WTC11 (cell line): Measurements from ENCODE around the gene ANXA2. TPM values are rescaled to one million over a fixed set of nuclear protein-coding genes. Genes with fewer than 3 reads are reported as not detected.

Experiments used
- ATAC-seq: fragments of 200-7000 bp; cut with Tn5 transposase; 2 replicates; pipeline ENCODE4 v1.10.0; 2021; ENCODE audit warnings: mild to moderate bottlenecking, moderate library complexity
- CTCF ChIA-PET: fragments of 300-600 bp; sonication (Branson Sonifier 250); formaldehyde crosslinking; loops from one replicate; lab custom pipeline; 2021; ENCODE audit warnings: antibody characterized with exemption; lab: Charles Lee
- POLR2A ChIA-PET: fragments of 350-600 bp; sonication (Branson Sonifier 250); formaldehyde crosslinking; loops from one replicate; lab custom pipeline; 2021; ENCODE audit warnings: antibody characterized with exemption; lab: Charles Lee
- DNase-seq: peaks from one replicate; pipeline ENCODE4 v3.0.0; 2021; ENCODE audit warnings: low spot score
- H3K27ac Mint-ChIP-seq: 2 replicates; pipeline ENCODE4 v1.8.0; 2021; ENCODE audit warnings: mixed read lengths
- H3K27me3 Mint-ChIP-seq: 2 replicates; pipeline ENCODE4 v1.8.0; 2021; ENCODE audit warnings: low read depth, mild to moderate bottlenecking, moderate library complexity, mixed read lengths
- H3K36me3 Mint-ChIP-seq: 2 replicates; pipeline ENCODE4 v1.8.0; 2021; ENCODE audit warnings: mixed read lengths
- H3K4me1 Mint-ChIP-seq: 2 replicates; pipeline ENCODE4 v1.8.0; 2022; ENCODE audit warnings: mixed read lengths
- H3K4me3 Mint-ChIP-seq: 2 replicates; pipeline ENCODE4 v1.8.0; 2021; ENCODE audit warnings: mild to moderate bottlenecking, moderate library complexity, mixed read lengths
- H3K9me3 Mint-ChIP-seq: 2 replicates; pipeline ENCODE4 v1.8.0; 2021; ENCODE audit warnings: mixed read lengths
- ATF1 ChIP-seq: sonication (generic); formaldehyde crosslinking; IDR thresholded peaks from 2 replicates; pipeline ENCODE4 v1.8.1; 2023; ENCODE audit warnings: mild to moderate bottlenecking, moderate library complexity, missing genetic modification reagents
- ATF6 ChIP-seq: sonication (generic); formaldehyde crosslinking; IDR thresholded peaks from 2 replicates; pipeline ENCODE4 v1.8.1; 2023; ENCODE audit warnings: mild to moderate bottlenecking, missing genetic modification reagents
- CBFB ChIP-seq: sonication (generic); formaldehyde crosslinking; IDR thresholded peaks from 2 replicates; pipeline ENCODE4 v1.8.1; 2022; ENCODE audit warnings: mild to moderate bottlenecking, low read depth, missing genetic modification reagents
- CTCF ChIP-seq: fragments of 200-600 bp; IDR thresholded peaks from 2 replicates; pipeline ENCODE4 v1.8.0; 2022; ENCODE audit warnings: antibody characterized with exemption
- E2F1 ChIP-seq: sonication (generic); formaldehyde crosslinking; IDR thresholded peaks from 2 replicates; pipeline ENCODE4 v1.8.0; 2022; ENCODE audit warnings: mild to moderate bottlenecking, missing genetic modification reagents
- E2F5 ChIP-seq: sonication (generic); formaldehyde crosslinking; IDR thresholded peaks from 2 replicates; pipeline ENCODE4 v1.8.1; 2022; ENCODE audit warnings: mild to moderate bottlenecking, moderate library complexity, missing genetic modification reagents
- ESRRA ChIP-seq: sonication (generic); formaldehyde crosslinking; IDR thresholded peaks from 2 replicates; pipeline ENCODE4 v1.8.1; 2022; ENCODE audit warnings: mild to moderate bottlenecking, missing genetic modification reagents, borderline replicate concordance
- IRF1 ChIP-seq: sonication (generic); formaldehyde crosslinking; IDR thresholded peaks from 2 replicates; pipeline ENCODE4 v1.8.0; 2023; ENCODE audit warnings: missing genetic modification reagents
- NFATC4 ChIP-seq: fragments of 250-450 bp; sonication (Bioruptor Pico); IDR thresholded peaks from 2 replicates; pipeline ENCODE4 v1.9.0; 2021; ENCODE audit warnings: mild to moderate bottlenecking
- NFE2L1 ChIP-seq: sonication (generic); formaldehyde crosslinking; IDR thresholded peaks from 2 replicates; pipeline ENCODE4 v1.8.1; 2023; ENCODE audit warnings: missing genetic modification reagents
- NR1H2 ChIP-seq: sonication (generic); formaldehyde crosslinking; IDR thresholded peaks from 2 replicates; pipeline ENCODE4 v1.9.0; 2021; ENCODE audit warnings: mild to moderate bottlenecking, moderate library complexity, missing genetic modification reagents
- SOX15 ChIP-seq: fragments of 250-450 bp; sonication (Bioruptor Pico); IDR thresholded peaks from 2 replicates; pipeline ENCODE4 v1.9.0; 2021; ENCODE audit warnings: mild to moderate bottlenecking
- STAT6 ChIP-seq: sonication (generic); formaldehyde crosslinking; conservative IDR thresholded peaks from 2 replicates; pipeline ENCODE4 v1.8.1; 2023; ENCODE audit warnings: mild to moderate bottlenecking, low read depth, missing genetic modification reagents, moderate library complexity
- TCF7 ChIP-seq: sonication (generic); formaldehyde crosslinking; IDR thresholded peaks from 2 replicates; pipeline ENCODE4 v1.8.0; 2022; ENCODE audit warnings: mild to moderate bottlenecking, low read depth, missing genetic modification reagents, moderate library complexity
- TEAD1 ChIP-seq: sonication (generic); formaldehyde crosslinking; IDR thresholded peaks from 2 replicates; pipeline ENCODE4 v1.8.0; 2022; ENCODE audit warnings: mild to moderate bottlenecking, missing genetic modification reagents
- ZBTB21 ChIP-seq: sonication (generic); formaldehyde crosslinking; IDR thresholded peaks from 2 replicates; pipeline ENCODE4 v1.8.1; 2023; ENCODE audit warnings: mild to moderate bottlenecking, missing genetic modification reagents, borderline replicate concordance
- ZMAT4 ChIP-seq: fragments of 250-450 bp; sonication (Bioruptor Pico); IDR thresholded peaks from 2 replicates; pipeline ENCODE4 v1.9.0; 2021; ENCODE audit warnings: mild to moderate bottlenecking
- ZNF219 ChIP-seq: sonication (generic); formaldehyde crosslinking; IDR thresholded peaks from 2 replicates; pipeline ENCODE4 v1.8.0; 2023; ENCODE audit warnings: missing genetic modification reagents, mild to moderate bottlenecking, borderline replicate concordance
- ZNF232 ChIP-seq: sonication (generic); formaldehyde crosslinking; IDR thresholded peaks from 2 replicates; pipeline ENCODE4 v1.8.0; 2022; ENCODE audit warnings: mild to moderate bottlenecking, missing genetic modification reagents
- ZNF532 ChIP-seq: fragments of 250-450 bp; sonication (Bioruptor Pico); IDR thresholded peaks from 2 replicates; pipeline ENCODE4 v1.9.0; 2021; ENCODE audit warnings: mild to moderate bottlenecking, borderline replicate concordance
- total RNA-seq: library from RNA; stranded (reverse); gene quantifications from 3 replicates; pipeline ENCODE4 v1.2.3, GENCODE V29; 2021

Gene ANXA2
- total RNA-seq, 1 experiment from 2014 or later, result 152 TPM

- peaks cover 3% of the 10 kb centered on the region; the same call in 1 of the 2 replicates for H3K9me3 Mint-ChIP-seq
- no peak overlapping the region for H3K27ac Mint-ChIP-seq
- CTCF ChIA-PET, result interaction anchor here (0.5 to 2.8 kb wide), 2 partner anchors 48 to 158 kb away, joined by 3 to 15 read pairs; no protein-coding TSS in a partner anchor
- no peak for ATAC-seq
- peaks cover 16% of the 10 kb centered on the region for H3K36me3 Mint-ChIP-seq
- no peak overlapping the region for H3K4me3 Mint-ChIP-seq
- no peak for DNase-seq
- H3K27me3 Mint-ChIP-seq, result peaks cover 6% of the 10 kb centered on the region
- POLR2A ChIA-PET, result no interaction called here
- TF ChIP-seq ATF6 (CRISPR knock-in tag), result no peak
- no peak for TF ChIP-seq ZBTB21 (CRISPR knock-in tag)
- no peak for TF ChIP-seq ATF1 (CRISPR knock-in tag)
- TF ChIP-seq ZNF232, result no peak
- no peak for TF ChIP-seq SOX15 (CRISPR knock-in tag)
- TF ChIP-seq ESRRA, result no peak
- TF ChIP-seq NFATC4 (CRISPR knock-in tag), result no peak
- no peak for TF ChIP-seq ZNF219 (CRISPR knock-in tag)
- TF ChIP-seq E2F1 (CRISPR knock-in tag), result no peak
- no peak for TF ChIP-seq NFE2L1 (CRISPR knock-in tag)
- no peak for TF ChIP-seq CBFB
- TF ChIP-seq ZNF532 (CRISPR knock-in tag), result no peak
- TF ChIP-seq, all 79 proteins: peak for 0
- no peaks in the 10 kb centered on the region for H3K4me1 Mint-ChIP-seq
These were observed 34.7 kb downstream of the ANXA2 start for GRCh38 chr15:60363087-60363549.

- Mint-ChIP-seq H3K27ac (no peak overlapping the region), H3K36me3 (peaks cover 16% of the 10 kb centered on the region), H3K27me3 (peaks cover 6% of the 10 kb centered on the region), H3K4me1 (no peaks in the 10 kb centered on the region), H3K4me3 (no peak overlapping the region), H3K9me3 (peaks cover 3% of the 10 kb centered on the region; the same call in 1 of the 2 replicates)
- ATAC-seq, result no peak
- ChIA-PET POLR2A (no interaction called here), CTCF (interaction anchor here (0.5 to 2.8 kb wide), 3 partner anchors 48 to 158 kb away, joined by 3 to 15 read pairs (median 4); no protein-coding TSS in a partner anchor)
- no peak for DNase-seq
- no peak for TF ChIP-seq STAT6
- no peak for TF ChIP-seq ZMAT4 (CRISPR knock-in tag)
- TF ChIP-seq NR1H2 (CRISPR knock-in tag), result no peak
- no peak for TF ChIP-seq ZNF232
- TF ChIP-seq TEAD1 (CRISPR knock-in tag), result no peak
- no peak for TF ChIP-seq SOX15 (CRISPR knock-in tag)
- TF ChIP-seq E2F5 (CRISPR knock-in tag), result no peak
- no peak for TF ChIP-seq IRF1 (CRISPR knock-in tag)
- TF ChIP-seq CTCF, result no peak
- TF ChIP-seq TCF7 (CRISPR knock-in tag), result no peak
These were observed 35.3 kb downstream of the ANXA2 start for GRCh38 chr15:60362321-60363086.
